HEK293 (cell line): ENCODE data around the gene GTF2F1.

Source experiments
- KLF16 ChIP-seq: fragments of 450-650 bp; formaldehyde crosslinking; IDR thresholded peaks from 2 replicates; pipeline ENCODE4 v1.5.1; 2017; ENCODE audit warnings: missing biosample characterization, missing genetic modification characterization
- ZNF501 ChIP-seq: fragments of 450-650 bp; formaldehyde crosslinking; IDR thresholded peaks from 2 replicates; pipeline ENCODE4 v1.5.1; 2016; ENCODE audit warnings: missing biosample characterization, missing genetic modification characterization

DNA sequence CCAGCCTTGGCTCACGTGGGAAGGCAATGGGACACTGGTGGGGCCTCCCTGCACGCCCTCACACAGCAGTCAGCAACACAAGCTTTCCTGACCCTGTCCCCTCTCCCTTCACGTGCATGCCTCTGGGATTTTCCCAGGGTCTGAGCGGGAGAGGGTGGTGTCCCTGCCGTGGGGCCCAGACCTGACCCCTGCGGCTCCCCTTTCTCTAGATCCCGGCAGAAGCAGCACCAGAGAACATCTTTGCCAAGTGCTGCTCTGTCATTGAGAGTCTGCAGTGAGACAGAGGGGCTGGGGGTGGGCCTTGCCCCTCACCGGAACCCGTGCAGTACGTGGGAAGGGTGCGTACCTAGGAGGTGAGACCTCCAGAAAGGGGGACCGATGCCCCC, 19.1 kb upstream of the GTF2F1 start:
- TF ChIP-seq ZNF501 (tag by site-specific recombination) = no peak
- TF ChIP-seq KLF16 (tag by site-specific recombination) = no peak
